ELF-1 (cell line): ENCODE data around the gene DSG2.

Experiments used
- DNase-seq: peaks from one replicate; pipeline ENCODE4 v3.0.0-alpha.2; 2016; ENCODE audit warnings: low read depth, low spot score

Gene DSG2

GRCh38 chr18:31590570-31590969 lies 92.6 kb downstream of the DSG2 start:
- DNase-seq: no peak

DNA sequence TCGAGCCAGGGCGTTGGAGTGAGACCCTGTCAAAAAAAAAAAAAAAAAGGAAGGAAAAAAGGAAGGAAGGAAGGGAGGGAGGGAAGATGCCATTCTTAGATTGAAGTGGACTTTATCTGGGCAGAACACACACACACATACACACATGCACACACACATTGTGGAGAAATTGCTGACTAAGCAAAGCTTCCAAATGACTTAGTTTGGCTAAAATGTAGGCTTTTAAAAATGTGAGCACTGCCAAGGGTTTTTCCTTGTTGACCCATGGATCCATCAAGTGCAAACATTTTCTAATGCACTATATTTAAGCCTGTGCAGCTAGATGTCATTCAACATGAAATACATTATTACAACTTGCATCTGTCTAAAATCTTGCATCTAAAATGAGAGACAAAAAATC lies 93.1 kb downstream of the DSG2 start:
- DNase-seq: no peak

GRCh38 chr18:31591628-31592027 lies 93.7 kb downstream of the DSG2 start, which contains the start of gene TTR:
TTR (plus strand) TSS chr18:31591877; CDS start chr18:31591903, 26 bp downstream.
- DNase-seq: no peak

- no peak for DNase-seq
Observed at GRCh38 chr18:31592506-31593157, 94.7 kb downstream of the DSG2 start.

DNA sequence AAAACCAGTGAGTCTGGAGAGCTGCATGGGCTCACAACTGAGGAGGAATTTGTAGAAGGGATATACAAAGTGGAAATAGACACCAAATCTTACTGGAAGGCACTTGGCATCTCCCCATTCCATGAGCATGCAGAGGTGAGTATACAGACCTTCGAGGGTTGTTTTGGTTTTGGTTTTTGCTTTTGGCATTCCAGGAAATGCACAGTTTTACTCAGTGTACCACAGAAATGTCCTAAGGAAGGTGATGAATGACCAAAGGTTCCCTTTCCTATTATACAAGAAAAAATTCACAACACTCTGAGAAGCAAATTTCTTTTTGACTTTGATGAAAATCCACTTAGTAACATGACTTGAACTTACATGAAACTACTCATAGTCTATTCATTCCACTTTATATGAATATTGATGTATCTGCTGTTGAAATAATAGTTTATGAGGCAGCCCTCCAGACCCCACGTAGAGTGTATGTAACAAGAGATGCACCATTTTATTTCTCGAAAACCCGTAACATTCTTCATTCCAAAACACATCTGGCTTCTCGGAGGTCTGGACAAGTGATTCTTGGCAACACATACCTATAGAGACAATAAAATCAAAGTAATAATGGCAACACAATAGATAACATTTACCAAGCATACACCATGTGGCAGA lies 97.3 kb downstream of the DSG2 start:
- no peak for DNase-seq

DNA sequence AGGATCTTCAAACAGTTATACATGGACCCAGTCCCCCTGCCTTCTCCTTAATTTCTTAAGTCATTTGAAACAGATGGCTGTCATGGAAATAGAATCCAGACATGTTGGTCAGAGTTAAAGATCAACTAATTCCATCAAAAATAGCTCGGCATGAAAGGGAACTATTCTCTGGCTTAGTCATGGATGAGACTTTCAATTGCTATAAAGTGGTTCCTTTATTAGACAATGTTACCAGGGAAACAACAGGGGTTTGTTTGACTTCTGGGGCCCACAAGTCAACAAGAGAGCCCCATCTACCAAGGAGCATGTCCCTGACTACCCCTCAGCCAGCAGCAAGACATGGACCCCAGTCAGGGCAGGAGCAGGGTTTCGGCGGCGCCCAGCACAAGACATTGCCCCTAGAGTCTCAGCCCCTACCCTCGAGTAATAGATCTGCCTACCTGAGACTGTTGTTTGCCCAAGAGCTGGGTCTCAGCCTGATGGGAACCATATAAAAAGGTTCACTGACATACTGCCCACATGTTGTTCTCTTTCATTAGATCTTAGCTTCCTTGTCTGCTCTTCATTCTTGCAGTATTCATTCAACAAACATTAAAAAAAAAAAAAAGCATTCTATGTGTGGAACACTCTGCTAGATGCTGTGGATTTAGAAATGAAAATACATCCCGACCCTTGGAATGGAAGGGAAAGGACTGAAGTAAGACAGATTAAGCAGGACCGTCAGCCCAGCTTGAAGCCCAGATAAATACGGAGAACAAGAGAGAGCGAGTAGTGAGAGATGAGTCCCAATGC lies 98.3 kb downstream of the DSG2 start:
- no peak for DNase-seq

DNA sequence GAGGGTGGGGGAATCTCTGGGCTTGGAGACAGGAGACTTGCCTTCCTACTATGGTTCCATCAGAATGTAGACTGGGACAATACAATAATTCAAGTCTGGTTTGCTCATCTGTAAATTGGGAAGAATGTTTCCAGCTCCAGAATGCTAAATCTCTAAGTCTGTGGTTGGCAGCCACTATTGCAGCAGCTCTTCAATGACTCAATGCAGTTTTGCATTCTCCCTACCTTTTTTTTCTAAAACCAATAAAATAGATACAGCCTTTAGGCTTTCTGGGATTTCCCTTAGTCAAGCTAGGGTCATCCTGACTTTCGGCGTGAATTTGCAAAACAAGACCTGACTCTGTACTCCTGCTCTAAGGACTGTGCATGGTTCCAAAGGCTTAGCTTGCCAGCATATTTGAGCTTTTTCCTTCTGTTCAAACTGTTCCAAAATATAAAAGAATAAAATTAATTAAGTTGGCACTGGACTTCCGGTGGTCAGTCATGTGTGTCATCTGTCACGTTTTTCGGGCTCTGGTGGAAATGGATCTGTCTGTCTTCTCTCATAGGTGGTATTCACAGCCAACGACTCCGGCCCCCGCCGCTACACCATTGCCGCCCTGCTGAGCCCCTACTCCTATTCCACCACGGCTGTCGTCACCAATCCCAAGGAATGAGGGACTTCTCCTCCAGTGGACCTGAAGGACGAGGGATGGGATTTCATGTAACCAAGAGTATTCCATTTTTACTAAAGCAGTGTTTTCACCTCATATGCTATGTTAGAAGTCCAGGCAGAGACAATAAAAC lies 100.2 kb downstream of the DSG2 start:
- no peak for DNase-seq
